ENCODE measurements around the gene PSMC3. TPM values are rescaled to one million over a fixed set of nuclear protein-coding genes. Genes with fewer than 3 reads are reported as not detected.

PSMC3 gene
- total and polyA plus RNA-seq, 8 donors: 8.1 to 175 (median 131) TPM

- Histone ChIP-seq H3K27me3 (no peaks in the 10 kb centered on the region), H3K4me1 (peaks cover 16 to 27% (median 18%) of the 10 kb centered on the region in 4 donors), H3K36me3 (no peaks in the 10 kb centered on the region), H3K9me3 (no peaks in the 10 kb centered on the region), H3K27ac (peak overlapping the region in 3 of 5 donors; percentile 81 to 90 (median 85)), H3K4me3 (no peak overlapping the region)
- TF ChIP-seq POLR2A (IDR thresholded peaks at IDR 0.05) (no peak), POLR2AphosphoS5 (IDR thresholded peaks at IDR 0.05) (no peak), EP300 (IDR thresholded peaks at IDR 0.05) (no peak), CTCF (IDR thresholded peaks at IDR 0.05) (no peak)
- intact Hi-C loops (cut with DNase I; ENCODE audit: low total_unique reads): no loop called here
- 86 to 93% (median 90%) methylated on average over 3 of the region's 3 CpGs for WGBS, 5 donors
- DNase-seq: no peak
Observed at GRCh38 chr11:47396049-47396320, 30.3 kb downstream of the PSMC3 start.

- H3K4me3 ChIP-seq: no peak overlapping the region
- H3K4me1 ChIP-seq: peaks cover 11 to 22% (median 14%) of the 10 kb centered on the region in 4 donors
- peak overlapping the region; percentile 66 to 90 (median 84) for H3K27ac ChIP-seq
- no peaks in the 10 kb centered on the region for H3K36me3 ChIP-seq
- WGBS, 5 donors: 80 to 86% (median 84%) methylated on average over 22 to 25 of the region's 25 CpGs
- H3K9me3 ChIP-seq: no peaks in the 10 kb centered on the region
- intact Hi-C loops (cut with DNase I; ENCODE audit: low total_unique reads): no loop called here
- TF ChIP-seq EP300 (IDR thresholded peaks at IDR 0.05) (no peak), CTCF (IDR thresholded peaks at IDR 0.05) (no peak), POLR2AphosphoS5 (IDR thresholded peaks at IDR 0.05) (no peak), POLR2A (IDR thresholded peaks at IDR 0.05) (no peak)
- no peaks in the 10 kb centered on the region for H3K27me3 ChIP-seq
- peak in 1 of 2 donors; percentile 17 for DNase-seq
Observed at GRCh38 chr11:47395223-47396048, 30.8 kb downstream of the PSMC3 start.

- DNase-seq: peak; percentile 52 to 76
- 74 to 86% (median 75%) methylated on average over 30 to 39 of the region's 39 CpGs for WGBS, 5 donors
- intact Hi-C loops (cut with DNase I; ENCODE audit: low total_unique reads): no loop called here
- no peaks in the 10 kb centered on the region for H3K36me3 ChIP-seq
- peak overlapping the region in 1 of 4 donors; percentile 8 for H3K4me3 ChIP-seq
- no peaks in the 10 kb centered on the region for H3K27me3 ChIP-seq
- peak overlapping the region; percentile 72 to 90 (median 84) for H3K27ac ChIP-seq
- peaks cover 2 to 18% (median 7%) of the 10 kb centered on the region in 4 donors for H3K4me1 ChIP-seq
- TF ChIP-seq EP300 (IDR thresholded peaks at IDR 0.05) (no peak), POLR2AphosphoS5 (IDR thresholded peaks at IDR 0.05) (no peak), POLR2A (IDR thresholded peaks at IDR 0.05) (no peak), CTCF (IDR thresholded peaks at IDR 0.05) (no peak)
- H3K9me3 ChIP-seq: no peaks in the 10 kb centered on the region
Observed at GRCh38 chr11:47394322-47395222, 31.7 kb downstream of the PSMC3 start.

GRCh38 chr11:47394050-47394321 is 32.3 kb downstream of the PSMC3 start:
- WGBS, 5 donors: 74 to 94% (median 82%) methylated on average over 9 of the region's 9 CpGs
- TF ChIP-seq CTCF (IDR thresholded peaks at IDR 0.05) (no peak), EP300 (IDR thresholded peaks at IDR 0.05) (no peak), POLR2A (IDR thresholded peaks at IDR 0.05) (no peak), POLR2AphosphoS5 (IDR thresholded peaks at IDR 0.05) (no peak)

More at GRCh38 chr11:47394050-47394321, 32.3 kb downstream of the PSMC3 start:
- Histone ChIP-seq H3K36me3 (no peaks in the 10 kb centered on the region), H3K9me3 (no peaks in the 10 kb centered on the region), H3K4me1 (peaks cover 0 to 19% (median 4%) of the 10 kb centered on the region in 4 donors), H3K27me3 (no peaks in the 10 kb centered on the region), H3K4me3 (peak overlapping the region in 1 of 4 donors; percentile 8), H3K27ac (peak overlapping the region; percentile 72 to 90 (median 84))
- intact Hi-C loops (cut with DNase I; ENCODE audit: low total_unique reads): no loop called here
- DNase-seq: no peak

All from stomach (tissue), 9 donors.